HepG2 (cell line): ENCODE data around the gene LUC7L. TPM values are rescaled to one million over a fixed set of nuclear protein-coding genes. Genes with fewer than 3 reads are reported as not detected.
A peak's percentile ranks its signal among the peaks of the same experiment; 100 is the strongest.

ENCODE experiments used
- ARNTL ChIP-seq: sonication (generic); formaldehyde crosslinking; IDR thresholded peaks from 2 replicates; pipeline ENCODE4 v1.4.0; 2020; ENCODE audit warnings: mild to moderate bottlenecking, missing genetic modification reagents
- BCL3 ChIP-seq: sonication (generic); formaldehyde crosslinking; IDR thresholded peaks from 2 replicates; pipeline ENCODE4 v1.5.1; 2020; ENCODE audit warnings: mild to moderate bottlenecking, missing genetic modification reagents, moderate library complexity
- BORCS8-MEF2B ChIP-seq: sonication (generic); formaldehyde crosslinking; IDR thresholded peaks from 2 replicates; pipeline ENCODE4 v1.8.0; 2022; ENCODE audit warnings: mild to moderate bottlenecking, missing genetic modification reagents
- CEBPZ ChIP-seq: IDR thresholded peaks from 2 replicates; pipeline ENCODE4 v1.6.1; 2012; ENCODE audit warnings: low read length, improper control_type of control experiment
- CENPBD1 ChIP-seq: sonication (generic); formaldehyde crosslinking; IDR thresholded peaks from 2 replicates; pipeline ENCODE4 v1.8.0; 2022; ENCODE audit warnings: missing genetic modification reagents, low read depth, mild to moderate bottlenecking, borderline replicate concordance
- FOXP4 ChIP-seq: sonication (generic); formaldehyde crosslinking; IDR thresholded peaks from 2 replicates; pipeline ENCODE4 v1.4.0; 2020; ENCODE audit warnings: missing genetic modification reagents
- HNF4A ChIP-seq: sonication (generic); formaldehyde crosslinking; IDR thresholded peaks from 2 replicates; pipeline ENCODE4 v1.4.0; 2020; ENCODE audit warnings: missing genetic modification reagents
- HNRNPH1 ChIP-seq: fragments of 200-400 bp; formaldehyde crosslinking; optimal IDR thresholded peaks from 2 replicates; pipeline ENCODE3; 2017; ENCODE audit warnings: mild to moderate bottlenecking, low read depth, low read length
- HOXD1 ChIP-seq: sonication (generic); formaldehyde crosslinking; IDR thresholded peaks from 2 replicates; pipeline ENCODE4 v1.5.0; 2020; ENCODE audit warnings: missing genetic modification reagents
- IRF9 ChIP-seq: sonication (generic); formaldehyde crosslinking; IDR thresholded peaks from 2 replicates; pipeline ENCODE4 v1.8.0; 2022; ENCODE audit warnings: missing genetic modification reagents, mild to moderate bottlenecking, borderline replicate concordance
- MXI1 ChIP-seq: IDR thresholded peaks from 3 replicates; pipeline ENCODE4 v1.6.1; 2012; ENCODE audit warnings: low read depth, low read length, inconsistent platforms, borderline replicate concordance
- MYC ChIP-seq: sonication (generic); formaldehyde crosslinking; IDR thresholded peaks from 2 replicates; pipeline ENCODE4 v1.9.0; 2021; ENCODE audit warnings: missing genetic modification reagents, borderline replicate concordance
- NR0B2 ChIP-seq: sonication (generic); formaldehyde crosslinking; IDR thresholded peaks from 2 replicates; pipeline ENCODE4 v1.4.0; 2020; ENCODE audit warnings: mild to moderate bottlenecking, missing genetic modification reagents
- SRF ChIP-seq: IDR thresholded peaks from 2 replicates; pipeline ENCODE4 v1.6.1; 2011; ENCODE audit warnings: mild to moderate bottlenecking, low read depth, low read length, moderate library complexity
- ZBTB8A ChIP-seq: sonication (generic); formaldehyde crosslinking; IDR thresholded peaks from 2 replicates; pipeline ENCODE4 v1.4.0; 2020; ENCODE audit warnings: mild to moderate bottlenecking, low read depth, missing genetic modification reagents, borderline replicate concordance
- ZNF256 ChIP-seq: sonication (generic); formaldehyde crosslinking; conservative IDR thresholded peaks from 2 replicates; pipeline ENCODE4 v1.4.0; 2020; ENCODE audit warnings: missing genetic modification reagents
- ZNF597 ChIP-seq: sonication (generic); formaldehyde crosslinking; IDR thresholded peaks from 2 replicates; pipeline ENCODE4 v1.5.0; 2020; ENCODE audit warnings: missing genetic modification reagents
- ZSCAN29 ChIP-seq: sonication (generic); formaldehyde crosslinking; conservative IDR thresholded peaks from 2 replicates; pipeline ENCODE4 v1.4.0; 2020; ENCODE audit warnings: mild to moderate bottlenecking, missing genetic modification reagents
- polyA plus RNA-seq, 8 experiments: library from polyadenylated mRNA; depleted of rRNA in 3 of 8; stranded (reverse) in 7 of 8; unstranded in 1 of 8; fragments of >200 nt; fragmentation: Illumina TruSeq in 4 of 8; extraction: Trizol in 4 of 8; gene quantifications; 2 replicates each; pipeline versions ENCODE4 v1.2.1 to v1.2.3, GENCODE V29; 2011 to 2016; ENCODE audit warnings: low read depth in 4 of 8, missing spikeins in 1 of 8, mixed read lengths in 1 of 8; ENCODE audit not compliant: insufficient read depth in 1 of 8
- total RNA-seq, 5 experiments: library from RNA; depleted of rRNA; stranded (reverse); fragments of >200 nt; fragmentation: Illumina TruSeq; extraction: Trizol; gene quantifications; 2 replicates each; pipeline ENCODE4 v1.2.3, GENCODE V29; 2016; ENCODE audit warnings: low read depth in 1 of 5

The LUC7L gene
- total and polyA plus RNA-seq, 2 of the 13 experiments (the other 11 are each of a cell fraction or from before 2014, with no cell fraction given), result 48.7 to 56.9 TPM

GRCh38 chr16:180681-181564 lies 48.3 kb downstream of the LUC7L start (continued):
- no peak for TF ChIP-seq SRF
- peak; percentile 93; the same call in 1 of the 2 replicates for TF ChIP-seq CENPBD1 (CRISPR knock-in tag)
- peak; percentile 99 for TF ChIP-seq MYC (CRISPR knock-in tag)
- no peak for TF ChIP-seq ZNF597 (CRISPR knock-in tag)
- no peak for TF ChIP-seq HNF4A
- peak; percentile 92 for TF ChIP-seq ZBTB8A (CRISPR knock-in tag)
- peak; percentile 99 for TF ChIP-seq BORCS8-MEF2B
- peak; percentile 99 for TF ChIP-seq NR0B2 (CRISPR knock-in tag)
- TF ChIP-seq CEBPZ, result no peak
- peak; percentile 59; the same call in 1 of the 2 replicates for TF ChIP-seq FOXP4 (CRISPR knock-in tag)
- no peak for TF ChIP-seq HNRNPH1
- TF ChIP-seq IRF9 (CRISPR knock-in tag), result peak; percentile 97
- peak; percentile 94; the same call in 1 of the 2 replicates for TF ChIP-seq ZNF256 (CRISPR knock-in tag)
- peak; percentile 92 for TF ChIP-seq HOXD1 (CRISPR knock-in tag)
- peak; percentile 80; the same call in 1 of the 3 replicates for TF ChIP-seq MXI1
- peak; percentile 86; the same call in 1 of the 2 replicates for TF ChIP-seq ZSCAN29 (CRISPR knock-in tag)
- peak; percentile 99 for TF ChIP-seq BCL3 (CRISPR knock-in tag)
- TF ChIP-seq ARNTL (CRISPR knock-in tag), result peak; percentile 93
